ENCODE results near the gene RGS18.

GRCh38 chr1:192235127-192235526, 76.9 kb downstream of the RGS18 start:
- TF ChIP-seq POLR2A (IDR thresholded peaks at IDR 0.05; ENCODE audit: low read depth, low read length) (no peak), POLR2AphosphoS5 (IDR thresholded peaks at IDR 0.05; ENCODE audit: low read depth, low read length) (no peak), SPI1 (IDR thresholded peaks at IDR 0.05; ENCODE audit: low read depth, low read length) (no peak), TAF1 (IDR thresholded peaks at IDR 0.05; ENCODE audit: low read depth, low read length) (no peak), PAX5 (IDR thresholded peaks at IDR 0.05; ENCODE audit: insufficient read depth, low read length, severe bottlenecking) (no peak)
